Neural cell (in vitro differentiated cells): ENCODE results near the gene DNASE1L2.

Experiments
- EP300 ChIP-seq: fragments of 450-650 bp; conservative IDR thresholded peaks from 2 replicates; pipeline ENCODE4 v1.6.1; 2014; ENCODE audit warnings: antibody characterized with exemption, mild to moderate bottlenecking, moderate library complexity; ENCODE audit not compliant: poor library complexity, severe bottlenecking
- EZH2 ChIP-seq: fragments of 200-600, 300-800 bp; shearing (Covaris generic), sonication (generic); IDR thresholded peaks from 2 replicates; pipeline ENCODE4 v1.6.1; 2014; ENCODE audit warnings: antibody characterized with exemption, low read length, borderline replicate concordance, mild to moderate bottlenecking; ENCODE audit not compliant: insufficient read depth, poor library complexity, severe bottlenecking
- POLR2AphosphoS5 ChIP-seq: IDR thresholded peaks from 2 replicates; pipeline ENCODE4 v1.6.1; 2012
- RAD21 ChIP-seq: fragments of 450-650 bp; conservative IDR thresholded peaks from 2 replicates; pipeline ENCODE4 v1.6.1; 2014; ENCODE audit warnings: antibody characterized with exemption, mild to moderate bottlenecking, moderate library complexity
- SMC3 ChIP-seq: fragments of 450-650 bp; conservative IDR thresholded peaks from 2 replicates; pipeline ENCODE4 v1.6.1; 2014; ENCODE audit warnings: antibody characterized with exemption, mild to moderate bottlenecking, moderate library complexity; ENCODE audit not compliant: poor library complexity
- TF ChIP-seq, protein P1 (sequence below): fragments of 450-650 bp; IDR thresholded peaks from 2 replicates; pipeline ENCODE4 v1.5.1; 2014; ENCODE audit warnings: antibody characterized with exemption, mild to moderate bottlenecking, moderate library complexity; ENCODE audit not compliant: poor library complexity, severe bottlenecking
- TF ChIP-seq, protein P2 (sequence below): IDR thresholded peaks from 2 replicates; pipeline ENCODE4 v1.6.1; 2012; ENCODE audit warnings: borderline replicate concordance

DNA sequence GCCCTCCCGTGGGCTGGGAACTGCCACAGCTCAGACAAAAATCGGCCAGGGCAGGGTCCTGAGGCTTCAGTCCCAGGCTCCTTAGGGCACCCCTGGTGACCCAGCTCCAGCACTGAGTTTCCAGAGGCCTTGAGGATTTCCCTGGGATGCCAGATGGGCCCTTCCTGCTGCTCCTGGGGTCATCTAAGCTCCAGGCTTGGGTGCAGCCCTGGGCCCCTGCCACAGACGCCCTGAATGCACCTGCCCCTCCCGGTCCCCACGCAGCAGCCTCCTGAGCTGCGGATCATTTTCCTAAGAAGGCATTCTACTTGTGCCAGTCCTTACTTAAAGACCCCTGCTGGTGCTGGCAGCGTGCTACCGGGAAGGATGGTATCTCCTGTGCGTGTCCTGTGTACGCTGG lies 37.7 kb downstream of the DNASE1L2 start:
- TF ChIP-seq, protein P1, sequence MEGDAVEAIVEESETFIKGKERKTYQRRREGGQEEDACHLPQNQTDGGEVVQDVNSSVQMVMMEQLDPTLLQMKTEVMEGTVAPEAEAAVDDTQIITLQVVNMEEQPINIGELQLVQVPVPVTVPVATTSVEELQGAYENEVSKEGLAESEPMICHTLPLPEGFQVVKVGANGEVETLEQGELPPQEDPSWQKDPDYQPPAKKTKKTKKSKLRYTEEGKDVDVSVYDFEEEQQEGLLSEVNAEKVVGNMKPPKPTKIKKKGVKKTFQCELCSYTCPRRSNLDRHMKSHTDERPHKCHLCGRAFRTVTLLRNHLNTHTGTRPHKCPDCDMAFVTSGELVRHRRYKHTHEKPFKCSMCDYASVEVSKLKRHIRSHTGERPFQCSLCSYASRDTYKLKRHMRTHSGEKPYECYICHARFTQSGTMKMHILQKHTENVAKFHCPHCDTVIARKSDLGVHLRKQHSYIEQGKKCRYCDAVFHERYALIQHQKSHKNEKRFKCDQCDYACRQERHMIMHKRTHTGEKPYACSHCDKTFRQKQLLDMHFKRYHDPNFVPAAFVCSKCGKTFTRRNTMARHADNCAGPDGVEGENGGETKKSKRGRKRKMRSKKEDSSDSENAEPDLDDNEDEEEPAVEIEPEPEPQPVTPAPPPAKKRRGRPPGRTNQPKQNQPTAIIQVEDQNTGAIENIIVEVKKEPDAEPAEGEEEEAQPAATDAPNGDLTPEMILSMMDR, result no peak
- TF ChIP-seq EZH2 (no peak), POLR2AphosphoS5 (no peak), EP300 (no peak), SMC3 (no peak), RAD21 (no peak)
- TF ChIP-seq, protein P2, sequence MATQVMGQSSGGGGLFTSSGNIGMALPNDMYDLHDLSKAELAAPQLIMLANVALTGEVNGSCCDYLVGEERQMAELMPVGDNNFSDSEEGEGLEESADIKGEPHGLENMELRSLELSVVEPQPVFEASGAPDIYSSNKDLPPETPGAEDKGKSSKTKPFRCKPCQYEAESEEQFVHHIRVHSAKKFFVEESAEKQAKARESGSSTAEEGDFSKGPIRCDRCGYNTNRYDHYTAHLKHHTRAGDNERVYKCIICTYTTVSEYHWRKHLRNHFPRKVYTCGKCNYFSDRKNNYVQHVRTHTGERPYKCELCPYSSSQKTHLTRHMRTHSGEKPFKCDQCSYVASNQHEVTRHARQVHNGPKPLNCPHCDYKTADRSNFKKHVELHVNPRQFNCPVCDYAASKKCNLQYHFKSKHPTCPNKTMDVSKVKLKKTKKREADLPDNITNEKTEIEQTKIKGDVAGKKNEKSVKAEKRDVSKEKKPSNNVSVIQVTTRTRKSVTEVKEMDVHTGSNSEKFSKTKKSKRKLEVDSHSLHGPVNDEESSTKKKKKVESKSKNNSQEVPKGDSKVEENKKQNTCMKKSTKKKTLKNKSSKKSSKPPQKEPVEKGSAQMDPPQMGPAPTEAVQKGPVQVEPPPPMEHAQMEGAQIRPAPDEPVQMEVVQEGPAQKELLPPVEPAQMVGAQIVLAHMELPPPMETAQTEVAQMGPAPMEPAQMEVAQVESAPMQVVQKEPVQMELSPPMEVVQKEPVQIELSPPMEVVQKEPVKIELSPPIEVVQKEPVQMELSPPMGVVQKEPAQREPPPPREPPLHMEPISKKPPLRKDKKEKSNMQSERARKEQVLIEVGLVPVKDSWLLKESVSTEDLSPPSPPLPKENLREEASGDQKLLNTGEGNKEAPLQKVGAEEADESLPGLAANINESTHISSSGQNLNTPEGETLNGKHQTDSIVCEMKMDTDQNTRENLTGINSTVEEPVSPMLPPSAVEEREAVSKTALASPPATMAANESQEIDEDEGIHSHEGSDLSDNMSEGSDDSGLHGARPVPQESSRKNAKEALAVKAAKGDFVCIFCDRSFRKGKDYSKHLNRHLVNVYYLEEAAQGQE, result no peak
